ENCODE measurements around the gene FAM222B. TPM values are rescaled to one million over a fixed set of nuclear protein-coding genes. Genes with fewer than 3 reads are reported as not detected.
"Not testable (repeated sequence)": the region's sequence is repeated elsewhere in the genome, so short reads cannot be mapped to it uniquely, and the experiment has no call there.

Gene FAM222B
- total RNA-seq, 2 experiments from 2014 or later = 16.8 to 20.8 TPM

DNA sequence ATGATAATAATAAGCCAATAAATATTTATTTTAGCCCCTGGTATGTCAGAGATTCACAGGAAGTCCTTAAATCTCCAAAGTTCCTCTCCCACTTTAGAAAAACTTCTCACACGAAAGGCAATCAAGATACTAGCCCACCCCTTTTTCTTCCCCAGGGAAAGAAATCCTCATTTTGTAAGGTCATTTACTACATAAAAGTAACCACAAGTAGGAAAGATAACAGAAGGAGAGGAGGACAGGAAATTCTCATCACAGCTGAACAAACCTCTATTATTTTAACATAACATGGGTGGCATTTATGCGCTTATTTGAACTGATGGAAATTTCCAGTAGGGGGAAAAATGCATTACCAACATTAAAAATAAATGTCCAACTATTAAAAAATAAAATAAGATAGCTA lies 3.4 kb downstream of the FAM222B start:
- POLR2A ChIA-PET = no interaction called here
- Mint-ChIP-seq H3K4me1 (peaks cover 22% of the 10 kb centered on the region), H3K36me3 (ENCODE audit: low read depth) (peaks cover 3% of the 10 kb centered on the region), H3K27me3 (no peaks in the 10 kb centered on the region), H3K4me3 (no peak overlapping the region), H3K27ac (peak overlapping the region; percentile 76), H3K9me3 (ENCODE audit: low read depth) (no peaks in the 10 kb centered on the region)
- CTCF ChIA-PET = interaction anchor here (0.9 to 1.1 kb wide), 3 partner anchors 28 to 76 kb away, joined by 3 to 4 read pairs (median 3); no protein-coding TSS in a partner anchor
- no peak for ATAC-seq
- intact Hi-C loops (cut with DNase I, micrococcal nuclease) = no loop called here
- no peak for DNase-seq

DNA sequence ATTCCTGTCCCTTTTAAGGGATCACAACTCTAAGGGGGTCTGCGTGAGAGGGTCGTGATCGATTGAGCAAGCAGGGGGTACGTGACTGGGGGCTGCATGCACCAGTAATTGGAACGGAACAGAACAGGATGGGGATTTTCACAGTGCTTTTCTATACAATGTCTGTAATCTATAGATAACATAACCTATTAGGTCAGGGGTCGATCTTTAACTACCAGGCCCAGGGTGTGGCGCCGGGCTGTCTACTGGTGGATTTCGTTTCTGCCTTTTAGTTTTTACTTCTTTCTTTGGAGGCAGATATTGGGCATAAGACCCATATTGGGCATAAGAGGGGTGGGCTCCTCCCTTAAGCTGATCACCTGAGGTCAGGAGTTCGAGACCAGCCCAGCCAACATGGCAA lies 6.0 kb downstream of the FAM222B start:
- CTCF ChIA-PET = interaction anchor here (1.6 kb wide), 1 partner anchor 9 kb away, joined by 4 read pairs; no protein-coding TSS in a partner anchor
- ATAC-seq; DNase-seq; POLR2A ChIA-PET; H3K9me3 Mint-ChIP-seq (ENCODE audit: low read depth); H3K4me3 Mint-ChIP-seq; intact Hi-C loops (cut with DNase I, micrococcal nuclease); H3K27ac Mint-ChIP-seq; H3K27me3 Mint-ChIP-seq: not testable (repeated sequence)
- Mint-ChIP-seq H3K36me3 (ENCODE audit: low read depth) (peaks cover 12% of the 10 kb centered on the region), H3K4me1 (peaks cover 20% of the 10 kb centered on the region)

DNA sequence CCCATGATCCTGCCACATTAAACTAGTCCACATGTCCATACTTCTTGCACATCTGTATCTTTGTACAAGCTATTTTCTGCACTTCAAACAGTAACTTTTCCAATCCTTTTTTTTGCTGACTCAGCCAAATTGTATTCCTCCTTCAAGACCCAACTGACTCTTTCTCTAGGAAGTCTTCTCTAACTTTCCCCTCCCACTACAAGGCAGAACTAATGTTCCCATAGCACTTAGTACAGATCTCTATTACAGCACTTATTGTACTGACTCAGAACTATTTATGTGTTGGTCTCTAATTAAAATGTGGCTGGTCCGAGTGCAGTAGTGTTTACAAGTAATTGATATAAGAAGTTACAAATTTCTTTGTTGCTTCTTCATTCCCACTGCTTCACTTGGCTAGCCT lies 8.2 kb downstream of the FAM222B start:
- H3K4me3 Mint-ChIP-seq = no peak overlapping the region
- DNase-seq = no peak
- H3K36me3 Mint-ChIP-seq (ENCODE audit: low read depth) = peaks cover 18% of the 10 kb centered on the region
- POLR2A ChIA-PET = no interaction called here
- CTCF ChIA-PET = interaction anchor here (1.2 kb wide), 2 partner anchors 68 to 71 kb away, joined by 3 to 4 read pairs; partner anchors contain the start of gene DHRS13
- intact Hi-C loops (cut with DNase I, micrococcal nuclease) = no loop called here
- H3K27ac Mint-ChIP-seq = no peak overlapping the region
- peaks cover 11% of the 10 kb centered on the region for H3K4me1 Mint-ChIP-seq
- no peaks in the 10 kb centered on the region for H3K9me3 Mint-ChIP-seq (ENCODE audit: low read depth)
- no peaks in the 10 kb centered on the region for H3K27me3 Mint-ChIP-seq
- no peak for ATAC-seq

DNA sequence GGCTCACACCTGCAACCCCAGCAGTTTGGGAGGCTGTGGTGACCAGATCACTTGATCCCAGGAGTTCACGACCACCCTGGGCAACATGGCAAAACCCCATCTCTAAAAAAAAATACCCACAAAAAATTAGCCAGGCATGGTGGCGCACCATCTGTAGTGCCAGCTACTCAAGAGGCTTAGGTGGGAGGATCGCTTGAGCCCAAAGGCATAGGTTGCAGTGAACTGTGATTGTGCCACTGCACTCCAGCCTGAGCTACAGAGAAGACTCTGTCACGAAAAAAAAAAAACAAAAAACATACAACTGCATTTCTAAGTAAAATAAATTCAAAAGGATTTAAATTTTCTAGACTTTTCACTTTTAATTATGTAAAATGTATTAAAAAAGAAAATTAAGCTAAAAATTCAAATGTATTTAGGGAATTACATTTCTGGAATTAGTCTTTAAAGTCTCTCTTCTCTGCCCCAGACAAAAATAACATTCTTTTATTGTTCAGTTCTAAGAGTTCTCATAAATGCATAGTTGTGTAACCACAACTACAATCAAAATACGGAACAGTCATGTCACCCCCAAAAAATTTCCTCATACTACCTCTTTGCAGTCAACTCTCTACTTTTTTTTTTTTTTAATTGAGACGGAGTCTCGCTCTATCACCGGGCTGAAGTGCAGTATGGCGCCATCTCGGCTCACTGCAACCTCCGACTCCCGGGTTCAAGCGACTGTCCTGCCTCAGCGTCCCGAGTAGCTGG lies 14.1 kb downstream of the FAM222B start:
- intact Hi-C loops (cut with DNase I, micrococcal nuclease) = no loop called here
- Mint-ChIP-seq H3K27ac (no peak overlapping the region), H3K4me3 (no peak overlapping the region), H3K36me3 (ENCODE audit: low read depth) (peaks cover 17% of the 10 kb centered on the region), H3K9me3 (ENCODE audit: low read depth) (no peaks in the 10 kb centered on the region), H3K27me3 (no peaks in the 10 kb centered on the region), H3K4me1 (peaks cover 6% of the 10 kb centered on the region)
- no peak for DNase-seq
- no peak for ATAC-seq
- ChIA-PET CTCF (interaction anchor here (0.5 to 1.2 kb wide), 2 partner anchors 18 to 82 kb away, joined by 3 to 5 read pairs; no protein-coding TSS in a partner anchor), POLR2A (interaction anchor here (0.7 kb wide), 1 partner anchor 30 kb away, joined by 3 read pairs; no protein-coding TSS in a partner anchor)

DNA sequence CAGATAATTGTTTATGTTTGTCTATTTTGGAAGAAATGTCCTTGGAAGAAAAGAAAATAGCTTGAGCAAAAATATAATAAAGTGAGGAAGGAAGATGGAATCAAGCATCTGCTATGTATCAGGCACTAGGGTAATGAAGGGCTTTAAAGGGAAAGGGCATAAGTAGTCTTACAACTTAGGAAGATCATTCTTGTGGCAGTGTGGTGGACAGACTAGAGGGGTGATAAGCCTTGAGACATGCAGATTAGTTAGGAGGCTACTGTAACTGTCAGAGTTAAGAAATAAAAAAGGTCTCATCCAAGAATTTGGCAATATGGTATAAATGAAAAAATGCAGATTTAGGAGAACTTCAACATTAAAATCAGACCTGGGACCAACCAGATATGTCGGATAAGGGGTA lies 14.9 kb downstream of the FAM222B start:
- H3K4me1 Mint-ChIP-seq = peaks cover 6% of the 10 kb centered on the region
- ChIA-PET CTCF (interaction anchor here (0.8 to 3.3 kb wide), 8 partner anchors 9 to 63 kb away, joined by 3 to 15 read pairs (median 4); no protein-coding TSS in a partner anchor), POLR2A (interaction anchor here (0.7 kb wide), 1 partner anchor 15 kb away, joined by 4 read pairs; the partner anchor contains the start of gene FAM222B)
- intact Hi-C loops (cut with DNase I, micrococcal nuclease) = no loop called here
- no peak for DNase-seq
- no peaks in the 10 kb centered on the region for H3K9me3 Mint-ChIP-seq (ENCODE audit: low read depth)
- no peaks in the 10 kb centered on the region for H3K27me3 Mint-ChIP-seq
- ATAC-seq = no peak
- H3K27ac Mint-ChIP-seq = no peak overlapping the region
- H3K36me3 Mint-ChIP-seq (ENCODE audit: low read depth) = peaks cover 18% of the 10 kb centered on the region
- no peak overlapping the region for H3K4me3 Mint-ChIP-seq

DNA sequence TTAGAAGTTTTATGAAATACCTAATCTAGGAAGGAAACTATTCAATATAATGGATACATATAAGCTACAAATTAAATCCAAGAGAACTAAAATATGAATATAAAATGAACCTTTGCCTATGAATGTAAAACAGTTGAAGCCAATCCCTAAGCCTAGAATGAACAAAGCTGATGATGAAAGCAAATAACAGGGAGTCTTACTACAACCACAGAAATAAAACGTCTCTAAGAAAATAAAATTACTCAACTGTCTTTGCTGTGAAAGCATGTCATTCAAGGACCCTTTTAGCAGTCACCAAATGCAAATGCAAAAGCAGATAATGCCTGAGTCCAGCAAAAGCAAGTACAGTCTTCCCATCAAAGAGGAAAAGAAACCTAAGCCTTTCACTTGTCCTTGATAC lies 23.0 kb downstream of the FAM222B start:
- ATAC-seq = no peak
- Mint-ChIP-seq H3K4me1 (peaks cover 16% of the 10 kb centered on the region), H3K4me3 (no peak overlapping the region), H3K27me3 (no peaks in the 10 kb centered on the region), H3K9me3 (ENCODE audit: low read depth) (no peaks in the 10 kb centered on the region), H3K27ac (no peak overlapping the region), H3K36me3 (ENCODE audit: low read depth) (peaks cover 2% of the 10 kb centered on the region)
- no peak for DNase-seq
- ChIA-PET CTCF (interaction anchor here (1.0 to 2.3 kb wide), 6 partner anchors 9 to 70 kb away, joined by 3 to 13 read pairs (median 4); no protein-coding TSS in a partner anchor), POLR2A (interaction anchor here (0.6 kb wide), 1 partner anchor 12 kb away, joined by 3 read pairs; no protein-coding TSS in a partner anchor)
- intact Hi-C loops (cut with DNase I, micrococcal nuclease) = no loop called here

DNA sequence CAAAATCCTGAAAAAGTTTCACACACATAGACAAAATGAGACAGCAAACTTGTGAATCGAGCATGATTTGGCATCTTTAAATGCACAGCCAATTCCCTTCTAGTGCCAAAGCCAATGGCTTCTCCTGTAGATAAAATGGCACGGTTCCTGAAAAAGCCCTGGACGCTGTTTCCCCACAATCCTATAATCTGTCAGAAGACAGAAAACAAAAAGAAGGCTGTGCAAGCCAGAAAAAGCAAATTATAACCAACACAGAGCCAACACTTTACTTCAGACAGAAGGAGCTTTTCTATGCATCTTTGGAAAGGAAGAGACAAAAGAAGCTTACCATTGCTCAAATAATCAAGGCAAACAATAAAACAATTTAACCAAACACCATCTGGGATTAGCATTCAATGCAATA lies 23.8 kb downstream of the FAM222B start:
- no peaks in the 10 kb centered on the region for H3K27me3 Mint-ChIP-seq
- ATAC-seq (no peak), DNase-seq (no peak)
- intact Hi-C loops (cut with DNase I, micrococcal nuclease) = no loop called here
- no peak overlapping the region for H3K27ac Mint-ChIP-seq
- H3K4me3 Mint-ChIP-seq = no peak overlapping the region
- ChIA-PET POLR2A (interaction anchor here (0.6 kb wide), 1 partner anchor 12 kb away, joined by 3 read pairs; no protein-coding TSS in a partner anchor), CTCF (interaction anchor here (1.0 to 2.3 kb wide), 7 partner anchors 8 to 69 kb away, joined by 3 to 13 read pairs (median 5); no protein-coding TSS in a partner anchor)
- no peaks in the 10 kb centered on the region for H3K9me3 Mint-ChIP-seq (ENCODE audit: low read depth)
- H3K36me3 Mint-ChIP-seq (ENCODE audit: low read depth) = peaks cover 2% of the 10 kb centered on the region
- peaks cover 14% of the 10 kb centered on the region for H3K4me1 Mint-ChIP-seq

DNA sequence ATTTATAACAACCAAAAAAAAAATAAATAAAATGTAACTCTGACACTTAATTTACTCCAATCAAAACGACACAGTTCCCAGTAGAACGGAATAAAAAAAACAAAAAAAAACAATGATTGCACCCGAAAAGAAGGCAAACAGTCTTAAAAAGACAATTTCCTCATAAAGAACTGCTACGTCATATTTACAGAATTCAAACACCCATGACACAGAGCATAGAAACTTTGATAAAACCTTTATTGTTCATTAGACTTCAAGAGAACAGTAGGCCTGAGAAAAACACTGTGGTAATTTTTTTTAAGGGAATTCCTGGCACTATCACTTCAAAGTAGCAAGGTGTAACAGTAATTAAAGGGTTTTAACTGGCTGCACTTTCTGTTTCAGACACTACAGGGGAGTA lies 26.1 kb downstream of the FAM222B start:
- CTCF ChIA-PET = no interaction called here
- Mint-ChIP-seq H3K27ac (no peak overlapping the region), H3K36me3 (ENCODE audit: low read depth) (no peaks in the 10 kb centered on the region), H3K9me3 (ENCODE audit: low read depth) (no peaks in the 10 kb centered on the region), H3K4me3 (no peak overlapping the region), H3K27me3 (no peaks in the 10 kb centered on the region), H3K4me1 (peaks cover 18% of the 10 kb centered on the region)
- DNase-seq (no peak), ATAC-seq (no peak)
- intact Hi-C loops (cut with DNase I, micrococcal nuclease) = no loop called here
- POLR2A ChIA-PET = no interaction called here

DNA sequence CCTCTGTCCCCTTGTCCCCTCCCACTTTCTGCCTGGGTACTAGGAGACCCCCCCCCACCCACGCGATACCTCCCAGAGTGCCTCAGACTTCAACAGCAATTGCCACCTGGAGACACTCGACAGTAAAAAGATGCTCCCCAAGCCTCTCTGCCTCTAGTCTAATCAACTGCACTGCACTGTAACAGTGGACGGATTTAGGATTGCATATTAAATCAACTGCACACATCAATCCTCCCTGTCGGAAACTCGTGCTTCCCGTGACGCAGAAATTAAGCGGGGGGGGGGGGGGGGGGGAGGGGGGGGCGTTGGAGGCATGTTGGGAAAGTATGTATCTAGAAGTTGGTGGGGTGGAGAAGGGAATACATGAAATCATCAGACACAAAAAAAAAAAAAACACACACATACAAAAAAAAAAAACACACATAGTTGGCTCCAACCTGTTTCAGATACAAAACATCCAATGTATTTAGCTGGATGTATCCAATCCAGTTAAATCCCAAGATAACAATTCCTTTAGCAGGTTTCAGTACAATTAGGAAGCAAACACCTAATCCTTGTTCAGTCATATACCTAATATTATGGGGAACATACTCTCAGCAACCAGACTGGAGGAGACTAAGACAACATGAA lies 29.7 kb downstream of the FAM222B start:
- Mint-ChIP-seq H3K27me3 (no peaks in the 10 kb centered on the region), H3K36me3 (ENCODE audit: low read depth) (peaks cover 5% of the 10 kb centered on the region), H3K4me3 (peak overlapping the region; percentile 82), H3K9me3 (ENCODE audit: low read depth) (no peaks in the 10 kb centered on the region), H3K27ac (peak overlapping the region; percentile 93), H3K4me1 (peaks cover 40% of the 10 kb centered on the region)
- POLR2A ChIA-PET = interaction anchor here (0.6 kb wide), 2 partner anchors 12 to 325 kb away, joined by 4 to 7 read pairs; no protein-coding TSS in a partner anchor
- DNase-seq = no peak
- intact Hi-C loops (cut with DNase I, micrococcal nuclease) = loop anchor here (1.0 to 5.0 kb wide), 12 partner anchors 29 to 326 kb away; partner anchors contain the start of genes FAM222B (in 2 of the 2), DHRS13 (in 1 of the 2), ERAL1 (in 1 of the 2) and NEK8 (in 1 of the 2)
- peak; percentile 43 for ATAC-seq
- CTCF ChIA-PET = interaction anchor here (1.2 to 3.9 kb wide), 3 partner anchors 11 to 48 kb away, joined by 3 to 45 read pairs (median 8); no protein-coding TSS in a partner anchor

DNA sequence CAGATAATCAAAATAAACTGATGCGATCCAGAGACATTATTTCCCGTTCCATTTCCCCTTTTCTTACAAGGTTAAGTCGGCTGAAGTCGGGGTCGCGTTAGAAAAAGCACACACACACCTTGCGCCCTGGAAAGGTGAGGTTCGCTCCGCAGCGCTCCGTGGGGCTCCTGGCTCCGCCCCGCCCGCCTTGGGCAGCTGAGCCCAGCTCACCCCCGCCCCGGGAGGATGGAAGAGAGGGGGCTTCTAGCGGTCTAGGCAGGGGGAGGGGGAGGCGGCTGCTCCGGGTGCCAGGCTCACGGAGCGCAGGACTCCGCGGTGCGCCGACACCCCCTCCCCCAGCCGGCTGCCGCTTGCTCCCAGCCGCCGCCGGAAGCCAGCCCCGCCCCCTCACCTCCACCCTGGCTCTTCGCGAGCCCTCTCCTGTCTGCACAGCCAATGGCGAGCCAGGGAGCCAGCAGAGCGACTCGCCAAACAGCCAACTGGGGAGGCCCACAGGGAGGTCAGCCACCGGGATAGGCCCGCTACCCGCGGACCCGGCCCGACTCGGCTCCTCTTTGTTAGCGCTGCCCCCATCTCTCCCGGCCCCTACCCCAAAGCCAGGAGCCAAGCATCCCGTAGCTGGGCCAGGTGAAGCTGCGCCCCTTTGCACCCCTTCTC lies 30.4 kb downstream of the FAM222B start:
- Mint-ChIP-seq H3K27me3 (no peaks in the 10 kb centered on the region), H3K27ac (peak overlapping the region; percentile 91), H3K4me1 (peaks cover 44% of the 10 kb centered on the region), H3K9me3 (ENCODE audit: low read depth) (no peaks in the 10 kb centered on the region), H3K36me3 (ENCODE audit: low read depth) (peaks cover 5% of the 10 kb centered on the region), H3K4me3 (peak overlapping the region; percentile 82)
- ChIA-PET CTCF (interaction anchor here (0.8 to 3.9 kb wide), 9 partner anchors 11 to 153 kb away, joined by 3 to 45 read pairs (median 4); no protein-coding TSS in a partner anchor), POLR2A (interaction anchor here (0.6 to 1.2 kb wide), 2 partner anchors 9 to 12 kb away, joined by 3 to 4 read pairs; no protein-coding TSS in a partner anchor)
- intact Hi-C loops (cut with DNase I, micrococcal nuclease) = loop anchor here (1.0 to 5.0 kb wide), 12 partner anchors 30 to 327 kb away; partner anchors contain the start of genes FAM222B (in 2 of the 2), DHRS13 (in 1 of the 2), ERAL1 (in 1 of the 2) and NEK8 (in 1 of the 2)
- peak; percentile 99 for ATAC-seq
- DNase-seq = peak; percentile 99

Measured in activated CD4-positive, alpha-beta T cell treated with anti-CD3 and anti-CD28 coated beads for 36 hours (primary cell).